CD4-positive, alpha-beta T cell (primary cell): ENCODE data around the gene FRMD5. TPM values are rescaled to one million over a fixed set of nuclear protein-coding genes. Genes with fewer than 3 reads are reported as not detected.

Source experiments
- ATAC-seq: fragments of 200-7000 bp; cut with Tn5 transposase; one replicate; pipeline ENCODE4 v1.10.0; 2022; ENCODE audit warnings: mild to moderate bottlenecking; ENCODE audit not compliant: poor library complexity
- CTCF ChIA-PET: fragments of 350-600 bp; sonication (Branson Sonifier 250); formaldehyde crosslinking; loops from one replicate; lab custom pipeline; 2021; ENCODE audit warnings: antibody characterized with exemption, inconsistent platforms; lab: Charles Lee
- POLR2A ChIA-PET: fragments of 350-600 bp; sonication (Branson Sonifier 250); formaldehyde crosslinking; loops from one replicate; lab custom pipeline; 2021; ENCODE audit warnings: antibody characterized with exemption, inconsistent platforms; lab: Charles Lee
- DNase-seq, 14 experiments: peaks; one replicate each; pipeline ENCODE4 v3.0.0-alpha.2; 2013 to 2020; ENCODE audit warnings: mixed read lengths in 2 of 14
- H3K27ac ChIP-seq, 2 donors: one replicate each; pipeline versions ENCODE4 v1.5.1 to v1.7.0; 2013; ENCODE audit warnings: low read length in 2 of 2, low read depth in 1 of 2, mild to moderate bottlenecking in 1 of 2
- H3K27me3 ChIP-seq, 2 experiments: 1 replicate in 1 of 2; 2 replicates in 1 of 2; pipeline versions ENCODE4 v1.6.1 to v1.7.0; 2013; ENCODE audit warnings: low read length in 2 of 2, control low read depth in 1 of 2, mild to moderate bottlenecking in 1 of 2, moderate library complexity in 1 of 2; ENCODE audit not compliant: insufficient read depth in 2 of 2, control insufficient read depth in 1 of 2
- H3K36me3 ChIP-seq: one replicate; pipeline ENCODE4 v1.6.1; 2013; ENCODE audit warnings: low read length, control low read depth; ENCODE audit not compliant: insufficient read depth
- H3K4me1 ChIP-seq: one replicate; pipeline ENCODE4 v1.6.1; 2013; ENCODE audit warnings: low read length, control low read depth; ENCODE audit not compliant: insufficient read depth
- H3K4me3 ChIP-seq: one replicate; pipeline ENCODE4 v1.5.1; 2013; ENCODE audit warnings: mild to moderate bottlenecking, low read length, moderate library complexity
- H3K9me3 ChIP-seq, 2 experiments: 1 replicate in 1 of 2; 2 replicates in 1 of 2; pipeline versions ENCODE4 v1.6.1 to v1.7.0; 2013; ENCODE audit warnings: low read length in 2 of 2, mild to moderate bottlenecking in 2 of 2, control low read depth in 1 of 2, moderate library complexity in 1 of 2; ENCODE audit not compliant: control insufficient read depth in 1 of 2, insufficient read depth in 1 of 2
- H3K27ac Mint-ChIP-seq: one replicate; pipeline ENCODE4 v1.8.0; 2020; ENCODE audit warnings: mixed read lengths
- H3K27me3 Mint-ChIP-seq: one replicate; pipeline ENCODE4 v1.8.0; 2021; ENCODE audit warnings: mixed read lengths
- H3K36me3 Mint-ChIP-seq: one replicate; pipeline ENCODE4 v1.8.0; 2021; ENCODE audit warnings: low read depth, mixed read lengths
- H3K4me1 Mint-ChIP-seq: one replicate; pipeline ENCODE4 v1.8.0; 2021; ENCODE audit warnings: low read depth, mixed read lengths
- H3K4me3 Mint-ChIP-seq: one replicate; pipeline ENCODE4 v1.8.0; 2020; ENCODE audit warnings: mild to moderate bottlenecking, mixed read lengths
- H3K9me3 Mint-ChIP-seq: one replicate; pipeline ENCODE4 v1.8.0; 2020; ENCODE audit warnings: mixed read lengths
- CTCF ChIP-seq: fragments of 200-600 bp; IDR thresholded peaks from one replicate; pipeline ENCODE4 v1.8.0; 2022; ENCODE audit warnings: antibody characterized with exemption, mild to moderate bottlenecking
- intact Hi-C, 2 experiments: fragments of 100-400 bp; cut with DNase I in 1 of 2; cut with micrococcal nuclease in 1 of 2; formaldehyde crosslinking; loops; one replicate each; pipeline versions ENCODE4 v1.15.1 to v1.9.0; 2023 to 2025; cut with DNase I, micrococcal nuclease
- total RNA-seq, 174 experiments: library from RNA in 2 of 174; stranded (reverse) in 2 of 174; gene quantifications; one replicate each; pipeline ENCODE4 v1.2.3 and lab custom pipeline; 2021 to 2026

Gene FRMD5
- total RNA-seq, 2 experiments from 2014 or later = not detected

GRCh38 chr15:43911235-43911781, 283.8 kb downstream of the FRMD5 start:
- H3K36me3 ChIP-seq = no peaks in the 10 kb centered on the region
- TF ChIP-seq CTCF = no peak
- CTCF ChIA-PET = no interaction called here
- H3K9me3 ChIP-seq = no peaks in the 10 kb centered on the region
- ATAC-seq (no peak), DNase-seq (no peak)
- Mint-ChIP-seq H3K36me3 (no peaks in the 10 kb centered on the region), H3K27ac (no peak overlapping the region), H3K4me1 (no peaks in the 10 kb centered on the region), H3K4me3 (no peak overlapping the region), H3K27me3 (no peaks in the 10 kb centered on the region), H3K9me3 (no peaks in the 10 kb centered on the region)
- POLR2A ChIA-PET = no interaction called here
- no peaks in the 10 kb centered on the region for H3K4me1 ChIP-seq
- H3K4me3 ChIP-seq = no peak overlapping the region
- no peaks in the 10 kb centered on the region for H3K27me3 ChIP-seq
- H3K27ac ChIP-seq = no peak overlapping the region
- intact Hi-C loops = no loop called here

GRCh38 chr15:43908516-43909050, 286.5 kb downstream of the FRMD5 start:
- no peaks in the 10 kb centered on the region for H3K9me3 Mint-ChIP-seq
- CTCF ChIA-PET = no interaction called here

GRCh38 chr15:43905755-43906154, 289.3 kb downstream of the FRMD5 start:
- ChIA-PET CTCF (no interaction called here), POLR2A (no interaction called here)
- H3K4me3 ChIP-seq = no peak overlapping the region
- Mint-ChIP-seq H3K4me3 (no peak overlapping the region), H3K36me3 (no peaks in the 10 kb centered on the region), H3K27me3 (no peaks in the 10 kb centered on the region), H3K27ac (no peak overlapping the region), H3K9me3 (no peaks in the 10 kb centered on the region), H3K4me1 (peaks cover 4% of the 10 kb centered on the region)
- no peak for TF ChIP-seq CTCF
- H3K9me3 ChIP-seq = no peaks in the 10 kb centered on the region
- intact Hi-C loops = loop anchor here in 1 of 2 experiments (10.0 kb wide), 1 partner anchor 159 kb away; no protein-coding TSS in a partner anchor
- H3K4me1 ChIP-seq = peaks cover 10% of the 10 kb centered on the region
- no peak overlapping the region for H3K27ac ChIP-seq
- DNase-seq (no peak), ATAC-seq (no peak)
- no peaks in the 10 kb centered on the region for H3K27me3 ChIP-seq
- no peaks in the 10 kb centered on the region for H3K36me3 ChIP-seq

More at GRCh38 chr15:43908516-43909050, 286.5 kb downstream of the FRMD5 start:
- no peaks in the 10 kb centered on the region for H3K36me3 Mint-ChIP-seq
- intact Hi-C loops = loop anchor here in 1 of 2 experiments (10.0 kb wide), 1 partner anchor 156 kb away; no protein-coding TSS in a partner anchor
- ATAC-seq (no peak), DNase-seq (no peak)
- H3K4me3 ChIP-seq = no peak overlapping the region
- no peaks in the 10 kb centered on the region for H3K9me3 ChIP-seq
- no peaks in the 10 kb centered on the region for H3K27me3 Mint-ChIP-seq
- TF ChIP-seq CTCF = no peak
- H3K36me3 ChIP-seq = no peaks in the 10 kb centered on the region
- H3K4me3 Mint-ChIP-seq = no peak overlapping the region
- H3K27ac ChIP-seq = no peak overlapping the region
- POLR2A ChIA-PET = no interaction called here
- H3K27me3 ChIP-seq = no peaks in the 10 kb centered on the region
- no peak overlapping the region for H3K27ac Mint-ChIP-seq
- H3K4me1 Mint-ChIP-seq = peaks cover 4% of the 10 kb centered on the region
- H3K4me1 ChIP-seq = peaks cover 9% of the 10 kb centered on the region
